ENCODE measurements around the gene IRF8. TPM values are rescaled to one million over a fixed set of nuclear protein-coding genes. Genes with fewer than 3 reads are reported as not detected.

Gene IRF8
- total RNA-seq, 2 experiments from 2014 or later: 11.6 to 14.7 TPM

- CTCF ChIA-PET: no interaction called here
- Mint-ChIP-seq H3K27me3 (no peaks in the 10 kb centered on the region), H3K9me3 (peaks cover 10% of the 10 kb centered on the region), H3K4me1 (peaks cover 7% of the 10 kb centered on the region), H3K27ac (no peak overlapping the region), H3K36me3 (ENCODE audit: low read depth) (no peaks in the 10 kb centered on the region), H3K4me3 (no peak overlapping the region)
- POLR2A ChIA-PET: no interaction called here
- DNase-seq: no peak
Measured at GRCh38 chr16:85969591-85969990, 70.6 kb downstream of the IRF8 start.

DNA sequence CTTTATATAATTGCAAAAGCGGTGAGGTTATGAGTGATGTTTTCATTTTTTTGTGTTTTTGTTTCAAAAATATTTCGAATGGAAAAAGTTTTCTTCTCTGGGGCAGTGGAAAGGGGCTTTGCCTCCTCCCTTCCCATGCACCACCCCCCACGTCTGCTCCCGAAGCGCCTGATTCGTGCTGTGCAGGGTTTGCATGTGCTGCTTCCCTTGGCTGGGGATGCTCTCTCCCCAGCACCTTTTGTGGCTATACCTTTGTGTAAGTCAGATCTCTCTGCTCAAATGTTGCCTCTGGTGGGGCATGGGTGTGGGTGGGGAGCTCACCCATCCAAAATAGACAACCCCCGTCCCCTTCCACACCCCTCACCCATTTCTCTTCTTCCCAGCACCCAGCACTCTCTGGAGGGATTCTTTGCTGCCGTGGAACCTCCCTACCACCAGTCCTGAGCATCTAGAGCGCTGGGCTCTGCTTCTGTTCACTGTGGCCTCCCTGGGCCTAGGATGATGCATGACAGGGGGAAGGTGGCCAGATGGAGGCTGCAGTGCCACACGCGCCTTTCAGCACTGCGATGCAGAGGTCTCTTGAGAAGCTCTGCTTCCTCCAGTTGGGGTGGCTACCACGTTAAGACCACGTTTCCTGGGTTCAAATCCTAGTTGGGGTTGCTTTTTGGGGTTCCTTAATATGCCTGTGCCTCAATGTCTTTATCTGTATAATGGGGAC lies 71.2 kb downstream of the IRF8 start:
- Mint-ChIP-seq H3K9me3 (peaks cover 10% of the 10 kb centered on the region), H3K4me3 (no peak overlapping the region), H3K27ac (no peak overlapping the region), H3K27me3 (no peaks in the 10 kb centered on the region), H3K36me3 (ENCODE audit: low read depth) (no peaks in the 10 kb centered on the region), H3K4me1 (peaks cover 7% of the 10 kb centered on the region)
- no peak for DNase-seq
- ChIA-PET POLR2A (no interaction called here), CTCF (no interaction called here)

DNA sequence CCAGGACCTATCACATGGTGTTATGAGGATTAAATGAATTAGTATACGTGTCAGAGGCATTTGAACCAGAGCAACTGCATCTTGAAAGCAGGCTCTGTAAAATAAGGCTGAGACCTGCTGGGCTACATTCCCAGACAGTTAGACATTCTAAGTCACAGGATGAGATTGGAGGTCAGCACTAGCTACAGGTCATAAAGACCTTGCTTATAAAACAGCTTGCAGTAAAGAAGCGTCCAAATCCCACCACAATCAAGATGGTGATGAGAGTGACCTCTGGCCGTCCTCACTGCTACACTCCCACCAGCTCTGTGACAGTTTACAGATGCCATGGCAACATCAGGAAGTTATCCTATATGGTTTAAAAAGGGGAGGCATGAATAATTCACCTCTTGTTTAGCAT lies 71.8 kb downstream of the IRF8 start:
- peaks cover 10% of the 10 kb centered on the region for H3K9me3 Mint-ChIP-seq
- CTCF ChIA-PET: no interaction called here
- no peak overlapping the region for H3K27ac Mint-ChIP-seq
- DNase-seq: no peak
- no peak overlapping the region for H3K4me3 Mint-ChIP-seq
- no peaks in the 10 kb centered on the region for H3K27me3 Mint-ChIP-seq
- POLR2A ChIA-PET: no interaction called here
- no peaks in the 10 kb centered on the region for H3K36me3 Mint-ChIP-seq (ENCODE audit: low read depth)
- peaks cover 7% of the 10 kb centered on the region for H3K4me1 Mint-ChIP-seq

Small RNAs within 50 kb of the gene (microRNA-seq; reads per million reads assigned to microRNA genes)
- not detected for gene MIR6774 (ENCODE audit: borderline microRNAs expressed, borderline replicate concordance)

Other genes starting within 250 kb of the IRF8 start
- 10 to 100 TPM; 49.3 to 50.0 TPM for gene GINS2, start 210.2 kb upstream of the IRF8 start, total RNA-seq
- gene C16orf74, start 148.1 kb upstream of the IRF8 start, total RNA-seq: 1 to 10 TPM; 1.6 to 1.7 TPM
- 10 to 100 TPM; 24.0 to 27.6 TPM for gene EMC8, start 99.6 kb upstream of the IRF8 start, total RNA-seq
- gene COX4I1, start 99.5 kb upstream of the IRF8 start, total RNA-seq: 100 to 1,000 TPM; 461 to 486 TPM